Omental fat pad (tissue), 4 donors: ENCODE results near the gene MSX2. TPM values are rescaled to one million over a fixed set of nuclear protein-coding genes. Genes with fewer than 3 reads are reported as not detected.

Experiments used
- ATAC-seq: fragments of 150-250 bp; one replicate; pipeline ENCODE4 v1.9.1; 2016; ENCODE audit warnings: mild to moderate bottlenecking, moderate library complexity; ENCODE audit not compliant: low FRiP score
- DNase-seq: peaks from one replicate; pipeline ENCODE4 v3.0.0-alpha.2; 2019; ENCODE audit warnings: low spot score
- CTCF ChIP-seq, 3 donors: fragments of 450-650 bp; IDR thresholded peaks; one replicate each; pipeline ENCODE4 v1.5.1; 2016 to 2017; ENCODE audit warnings: antibody characterized with exemption in 3 of 3, mild to moderate bottlenecking in 3 of 3, moderate library complexity in 2 of 3
- total RNA-seq, 4 donors: library from RNA; depleted of rRNA; stranded (reverse); fragments of >200 nt; gene quantifications; one replicate each; pipeline ENCODE4 v1.1.0, GENCODE V29; 2016

MSX2 gene
- total RNA-seq, 4 donors from 2014 or later = 0.75 to 1.4 (median 1.2) TPM; not detected in 1

DNA sequence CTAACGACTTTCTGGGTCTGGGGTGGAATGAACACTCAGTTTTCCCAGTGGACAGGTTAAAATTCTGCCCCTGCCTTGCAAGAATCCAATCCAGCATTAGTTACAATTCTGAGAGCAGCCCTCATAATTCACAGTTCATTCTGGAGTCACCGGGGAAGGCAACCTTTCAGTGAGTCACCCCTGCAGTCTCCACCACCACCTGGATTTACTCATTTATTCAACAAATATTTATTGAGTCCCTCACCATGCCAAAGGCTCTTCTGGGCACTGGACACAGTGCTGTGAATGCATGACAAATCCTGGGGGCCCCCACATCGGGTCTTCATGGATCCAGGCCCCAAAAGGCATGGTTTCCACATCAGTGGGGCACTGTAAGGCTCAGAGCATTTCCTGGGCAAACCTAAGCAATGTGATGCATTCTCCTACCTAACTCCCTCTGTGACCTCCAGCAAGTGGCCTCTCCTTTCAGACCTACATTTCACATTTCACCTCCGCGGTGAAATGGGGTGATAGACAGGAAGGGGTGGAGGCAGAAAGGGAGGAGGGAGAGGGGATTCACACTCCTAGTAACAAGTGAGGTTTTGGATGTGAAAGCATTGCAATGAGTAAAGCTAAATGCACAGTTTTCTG lies 6.4 kb upstream of the MSX2 start:
- TF ChIP-seq CTCF (IDR thresholded peaks at IDR 0.05) = no peak
- no peak for DNase-seq
- ATAC-seq = no peak

DNA sequence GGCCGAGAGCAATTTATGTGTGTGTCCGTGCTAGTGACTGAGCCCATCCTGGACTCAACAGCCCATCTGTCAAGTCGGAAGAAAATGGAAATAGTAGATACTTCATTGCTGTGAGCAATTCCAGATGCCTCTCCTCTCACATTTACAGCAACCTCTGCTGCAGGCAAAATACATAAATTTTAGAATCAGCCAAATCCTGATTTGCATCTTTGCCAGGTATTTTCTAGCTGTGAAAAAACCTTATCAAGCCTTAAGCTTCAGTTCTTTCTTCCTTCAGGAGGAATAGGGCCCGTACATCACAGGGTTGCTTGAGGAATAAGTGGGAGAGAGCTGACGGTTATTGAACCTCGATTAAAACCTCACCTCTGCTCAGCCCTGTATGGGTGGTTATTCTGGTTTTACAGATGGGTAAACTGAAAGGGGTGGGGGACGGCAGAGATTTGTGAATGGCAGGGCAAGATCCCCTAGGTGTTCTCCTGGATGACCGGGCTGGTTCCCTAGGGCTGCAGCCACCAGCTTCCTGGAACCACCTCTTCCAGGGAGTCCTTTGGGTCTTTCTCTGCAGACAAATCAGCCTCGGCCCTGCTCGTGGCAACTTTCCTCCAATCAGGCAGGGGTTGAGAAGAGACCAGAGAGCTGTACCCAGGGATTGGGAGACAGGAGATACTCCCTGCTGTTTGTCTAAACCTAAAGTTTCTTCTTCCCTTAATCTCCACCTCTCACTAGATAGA lies 5.3 kb upstream of the MSX2 start:
- ATAC-seq = no peak
- no peak for TF ChIP-seq CTCF (IDR thresholded peaks at IDR 0.05)
- no peak for DNase-seq

DNA sequence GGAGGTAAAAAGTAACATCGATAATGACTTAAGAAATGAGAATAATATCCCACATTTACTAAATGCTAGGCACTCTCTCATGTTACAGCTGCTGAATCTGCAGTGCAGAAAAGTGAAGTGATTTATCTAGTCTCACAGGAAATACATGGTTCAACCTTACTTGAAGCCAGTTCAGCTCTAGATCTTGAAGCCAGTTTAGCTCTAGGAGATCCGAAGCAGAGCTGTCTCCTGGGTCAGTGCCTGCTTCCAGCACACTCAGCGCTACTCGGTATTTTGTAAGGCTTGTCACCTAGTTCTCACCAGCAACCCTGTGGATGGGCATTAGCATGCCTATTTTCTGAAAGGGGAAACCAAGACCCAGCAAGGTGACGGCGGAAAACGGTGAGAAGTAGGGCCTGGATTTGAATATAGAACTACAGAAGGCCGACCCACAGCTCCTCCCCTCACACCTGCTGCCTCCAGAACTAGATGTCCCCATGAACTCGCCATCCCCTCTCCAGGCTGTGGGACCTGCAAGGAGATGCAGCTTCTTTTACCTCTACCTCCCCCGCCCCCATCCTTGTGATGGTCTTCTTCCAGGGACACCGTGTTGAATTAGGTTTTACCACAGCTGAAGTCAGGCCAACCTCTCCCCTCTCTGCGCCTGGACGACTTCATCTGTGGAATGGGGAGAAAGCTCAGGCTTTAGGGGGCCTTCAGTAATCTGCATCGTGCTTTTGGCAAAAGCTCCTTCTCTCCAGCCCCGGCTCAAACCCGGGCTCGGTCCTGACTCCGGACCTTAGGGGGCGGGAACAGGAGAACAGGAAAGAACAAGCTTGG lies 4.4 kb upstream of the MSX2 start:
- no peak for TF ChIP-seq CTCF (IDR thresholded peaks at IDR 0.05)
- ATAC-seq (no peak), DNase-seq (no peak)

- ATAC-seq (no peak), DNase-seq (no peak)
- TF ChIP-seq CTCF (IDR thresholded peaks at IDR 0.05) = no peak
These were observed 3.5 kb upstream of the MSX2 start for GRCh38 chr5:174720612-174721529.

GRCh38 chr5:174721530-174722432 lies 2.6 kb upstream of the MSX2 start:
- no peak for TF ChIP-seq CTCF (IDR thresholded peaks at IDR 0.05)
- ATAC-seq (no peak), DNase-seq (no peak)
